ENCODE measurements around the gene SFRP5.

DNA sequence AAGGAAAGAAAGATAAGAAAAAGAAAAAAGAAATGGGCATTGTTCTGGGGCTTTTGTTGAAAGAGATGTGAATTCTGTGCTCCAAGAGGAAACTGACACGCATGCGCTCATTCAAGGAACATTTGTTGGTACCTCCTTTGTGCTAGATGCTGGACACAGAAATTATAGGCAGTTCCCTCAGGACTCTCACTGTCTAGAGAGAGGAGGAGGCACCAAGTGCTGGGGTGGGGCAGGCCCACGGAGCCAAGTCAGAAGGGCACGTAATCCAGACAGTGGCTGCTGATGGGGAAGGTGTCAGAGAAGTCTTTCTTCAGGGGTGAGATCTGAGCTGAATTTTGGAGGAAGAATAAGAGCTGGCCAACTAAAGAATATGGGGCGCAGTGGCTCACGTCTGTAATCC lies 37.8 kb downstream of the SFRP5 start:
- TF ChIP-seq, protein P1, sequence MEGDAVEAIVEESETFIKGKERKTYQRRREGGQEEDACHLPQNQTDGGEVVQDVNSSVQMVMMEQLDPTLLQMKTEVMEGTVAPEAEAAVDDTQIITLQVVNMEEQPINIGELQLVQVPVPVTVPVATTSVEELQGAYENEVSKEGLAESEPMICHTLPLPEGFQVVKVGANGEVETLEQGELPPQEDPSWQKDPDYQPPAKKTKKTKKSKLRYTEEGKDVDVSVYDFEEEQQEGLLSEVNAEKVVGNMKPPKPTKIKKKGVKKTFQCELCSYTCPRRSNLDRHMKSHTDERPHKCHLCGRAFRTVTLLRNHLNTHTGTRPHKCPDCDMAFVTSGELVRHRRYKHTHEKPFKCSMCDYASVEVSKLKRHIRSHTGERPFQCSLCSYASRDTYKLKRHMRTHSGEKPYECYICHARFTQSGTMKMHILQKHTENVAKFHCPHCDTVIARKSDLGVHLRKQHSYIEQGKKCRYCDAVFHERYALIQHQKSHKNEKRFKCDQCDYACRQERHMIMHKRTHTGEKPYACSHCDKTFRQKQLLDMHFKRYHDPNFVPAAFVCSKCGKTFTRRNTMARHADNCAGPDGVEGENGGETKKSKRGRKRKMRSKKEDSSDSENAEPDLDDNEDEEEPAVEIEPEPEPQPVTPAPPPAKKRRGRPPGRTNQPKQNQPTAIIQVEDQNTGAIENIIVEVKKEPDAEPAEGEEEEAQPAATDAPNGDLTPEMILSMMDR (IDR thresholded peaks at IDR 0.05): no peak
- no peak for TF ChIP-seq POLR2A (IDR thresholded peaks at IDR 0.05)

Data from ovary (tissue), 3 donors.